GM13976 (cell line): ENCODE measurements around the gene ANKRD2.

Source experiments
- DNase-seq: peaks from one replicate; pipeline ENCODE4 v3.0.0; 2012; ENCODE audit warnings: low spot score
- CTCF ChIP-seq: IDR thresholded peaks from 2 replicates; pipeline ENCODE4 v1.5.1; 2012; ENCODE audit warnings: borderline replicate concordance, mild to moderate bottlenecking; ENCODE audit not compliant: insufficient read depth; ENCODE audit errors: extremely low read depth, missing control alignments, control extremely low read depth
- in situ Hi-C: fragments of 300-500 bp; cut with MboI; formaldehyde crosslinking; loops from one replicate; pipeline ENCODE4 v1.12.0; 2022; ENCODE audit warnings: low sequenced_read_pairs, mixed read lengths, inconsistent platforms; ENCODE audit not compliant: unreplicated experiment

The ANKRD2 gene

DNA sequence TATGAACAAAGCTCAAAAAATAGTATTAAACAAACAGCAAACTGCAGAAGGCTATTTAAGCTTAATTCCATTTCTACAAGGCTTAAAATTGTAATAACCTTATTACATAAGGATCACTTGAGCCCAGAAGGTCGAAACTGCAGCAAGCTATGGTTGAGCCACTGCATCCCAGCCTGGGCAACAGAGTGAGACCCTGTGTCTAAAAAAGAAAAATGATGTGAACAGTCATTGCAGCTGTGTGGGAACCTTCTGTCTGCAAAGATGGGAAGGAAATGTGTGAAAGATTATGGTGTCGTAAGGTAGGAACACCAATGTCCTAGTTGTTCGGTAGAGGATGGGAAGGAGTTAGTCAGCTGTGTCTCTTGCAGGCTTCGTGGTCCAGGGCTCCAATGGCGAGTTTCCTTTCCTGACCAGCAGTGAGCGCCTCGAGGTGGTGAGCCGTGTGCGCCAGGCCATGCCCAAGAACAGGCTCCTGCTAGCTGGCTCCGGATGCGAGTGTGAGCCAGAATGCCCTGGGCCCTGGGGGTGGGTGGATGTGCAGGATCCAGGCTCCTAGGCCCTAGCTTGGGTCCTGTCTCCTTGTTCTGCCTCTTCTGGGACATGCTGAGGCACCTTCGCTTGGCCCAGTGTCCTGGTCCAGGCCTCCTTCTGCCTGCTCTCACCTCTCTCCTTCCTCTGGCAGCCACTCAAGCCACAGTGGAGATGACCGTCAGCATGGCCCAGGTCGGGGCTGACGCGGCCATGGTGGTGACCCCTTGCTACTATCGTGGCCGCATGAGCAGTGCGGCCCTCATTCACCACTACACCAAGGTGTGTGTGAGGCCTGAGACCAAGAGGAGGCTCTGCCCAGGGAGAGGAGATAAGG, 26.1 kb downstream of the ANKRD2 start:
- DNase-seq: no peak
- in situ Hi-C loops: no loop called here
- no peak for TF ChIP-seq CTCF

- no peak for DNase-seq
- no peak for TF ChIP-seq CTCF
- in situ Hi-C loops: no loop called here
Measured at GRCh38 chr10:97599272-97599619, 26.7 kb downstream of the ANKRD2 start.

DNA sequence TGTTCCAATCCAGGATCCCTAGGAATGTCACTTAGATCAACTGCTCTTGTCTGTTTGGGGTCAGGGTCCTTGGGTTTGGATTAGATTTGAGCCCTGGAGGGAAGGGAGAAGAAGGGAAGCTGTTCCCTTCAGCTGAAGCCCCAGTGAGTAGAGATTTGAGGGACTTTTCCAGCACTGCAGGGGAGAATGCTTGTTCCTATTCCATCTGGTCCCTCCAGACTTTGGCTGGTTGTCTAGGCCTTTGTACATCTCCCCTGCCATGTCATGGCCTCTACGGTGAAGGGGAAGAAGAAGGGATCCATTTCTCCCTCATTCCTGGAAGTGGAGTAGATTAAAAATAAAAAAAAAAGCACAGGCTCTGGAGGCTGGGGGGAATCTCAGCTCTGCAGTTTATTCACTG, 28.0 kb downstream of the ANKRD2 start:
- in situ Hi-C loops: no loop called here

DNA sequence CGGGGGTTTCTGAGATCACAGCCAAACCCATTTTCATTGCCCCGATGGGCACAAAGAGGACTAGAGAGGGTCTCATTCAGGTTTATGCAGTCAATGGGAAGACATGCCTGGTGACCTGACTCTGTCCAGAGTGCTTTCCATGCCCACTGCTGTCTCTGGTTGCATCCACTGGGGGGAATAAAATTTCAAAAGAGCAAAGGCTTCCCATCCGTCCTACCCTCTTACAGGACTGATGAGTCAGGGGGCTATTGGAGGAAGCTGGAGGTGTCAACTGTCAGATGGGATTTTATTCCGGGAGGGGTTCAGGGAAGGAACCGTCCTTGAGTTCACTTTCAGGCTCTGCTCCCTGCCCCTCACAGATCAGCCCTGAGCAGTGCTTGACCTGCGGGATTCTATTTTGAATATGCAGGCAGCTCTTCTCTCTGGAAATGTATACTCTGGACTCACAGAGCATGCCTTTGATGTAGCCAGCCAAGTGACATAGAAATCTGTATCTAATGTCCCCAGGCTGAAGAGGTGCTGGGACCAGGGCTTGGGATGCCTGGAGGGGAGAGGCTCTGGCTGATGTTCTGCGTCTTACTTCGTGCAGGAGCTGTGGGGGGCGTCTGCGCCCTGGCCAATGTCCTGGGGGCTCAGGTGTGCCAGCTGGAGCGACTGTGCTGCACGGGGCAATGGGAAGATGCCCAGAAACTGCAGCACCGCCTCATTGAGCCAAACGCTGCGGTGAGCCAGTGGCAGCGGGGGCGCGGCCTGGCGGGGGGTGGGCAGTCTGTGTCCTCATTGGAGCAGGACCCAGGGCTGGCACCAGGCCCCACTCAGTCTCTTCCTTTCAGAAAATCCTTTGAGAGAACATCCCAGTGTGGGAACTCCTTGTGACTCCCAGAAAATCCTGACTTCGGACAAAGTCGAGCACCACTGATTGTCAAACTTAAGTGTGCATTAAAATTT, 29.0 kb downstream of the ANKRD2 start:
- in situ Hi-C loops: no loop called here
- DNase-seq: no peak
- TF ChIP-seq CTCF: no peak

More for the DNA sequence above, 28.0 kb downstream of the ANKRD2 start:
- no peak for DNase-seq
- TF ChIP-seq CTCF: no peak

DNA sequence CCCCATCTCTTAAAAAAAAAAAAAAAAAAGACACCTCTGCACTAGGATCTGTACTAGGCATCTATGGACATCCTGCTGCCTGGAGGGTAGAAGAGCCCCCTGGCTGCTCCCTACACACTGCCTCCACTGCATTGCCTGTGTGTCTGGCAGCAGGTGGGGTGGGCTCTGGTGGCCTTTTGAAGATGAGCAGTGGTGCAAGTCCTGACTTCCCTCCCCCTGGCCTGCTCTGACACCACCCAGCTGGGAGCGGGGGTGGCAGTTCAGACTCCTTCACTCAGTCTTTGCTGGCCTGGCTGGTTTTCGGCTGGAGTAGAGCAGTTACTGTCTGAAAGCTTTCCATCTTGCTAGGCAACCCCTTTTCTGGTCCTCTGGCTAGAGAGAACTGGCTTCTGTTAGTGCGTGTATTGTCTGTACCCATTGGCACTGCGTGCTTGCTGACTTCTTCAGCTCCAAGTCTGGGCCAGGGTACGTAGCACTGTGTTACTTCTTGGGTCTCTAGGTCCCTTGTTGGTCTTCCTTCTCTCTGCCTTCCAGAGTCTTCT, 34.6 kb downstream of the ANKRD2 start:
- in situ Hi-C loops: no loop called here
- no peak for TF ChIP-seq CTCF
- DNase-seq: no peak

DNA sequence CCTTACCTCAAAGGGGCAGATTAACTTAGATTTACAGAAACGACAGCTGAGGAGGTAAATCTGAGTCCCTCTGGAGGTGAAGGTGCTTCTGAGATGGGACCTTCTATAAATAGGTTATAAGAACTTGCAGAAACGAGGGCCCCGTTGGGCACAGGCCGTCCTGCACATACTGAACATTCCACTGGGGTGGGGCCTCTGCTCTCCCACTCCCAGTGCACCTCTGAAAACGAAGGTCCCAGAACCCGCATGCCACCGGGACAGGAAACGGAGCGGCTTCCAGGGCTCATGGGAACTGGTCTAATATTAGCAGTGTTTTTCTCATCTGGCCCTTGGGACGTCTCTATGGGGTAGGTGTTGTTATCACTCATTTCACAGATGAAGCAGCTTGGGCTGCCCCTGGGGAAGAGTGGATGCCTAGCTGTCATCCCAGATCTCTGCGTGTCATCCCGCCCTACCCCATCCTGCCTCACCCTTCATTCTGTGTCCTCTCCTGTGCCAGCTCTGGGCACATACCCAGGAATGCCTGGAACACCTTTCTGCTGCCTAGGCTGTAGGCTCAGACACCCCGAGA, 36.5 kb downstream of the ANKRD2 start:
- TF ChIP-seq CTCF: no peak
- in situ Hi-C loops: no loop called here
- no peak for DNase-seq
